ENCODE results near the gene MAN1A2.

MAN1A2 gene

DNA sequence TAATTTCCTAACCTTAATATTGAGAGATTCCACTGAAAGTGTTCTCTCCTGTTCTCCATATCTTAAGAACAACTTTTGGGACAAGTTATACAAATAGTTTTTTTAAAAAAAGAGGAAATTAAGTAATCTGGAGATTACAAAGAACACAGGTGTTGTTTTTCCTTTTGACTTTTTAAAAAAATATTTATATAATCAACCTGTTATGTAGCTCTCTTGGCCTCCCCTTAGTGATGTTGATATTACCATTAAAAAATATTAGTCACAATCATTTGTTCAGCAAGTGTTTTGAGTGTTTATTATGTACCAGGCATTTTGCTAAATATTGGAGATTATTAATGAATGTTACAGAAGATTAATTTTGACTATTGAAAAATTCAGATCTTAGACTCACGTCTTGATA is 8.1 kb downstream of the MAN1A2 start:
- Histone ChIP-seq H3K9me2 (replicated peaks; ENCODE audit: control insufficient read depth, low read length) (no peaks in the 10 kb centered on the region), H3K79me2 (ENCODE audit: control insufficient read depth, low read length) (peaks cover 95% of the 10 kb centered on the region), H3K4me3 (ENCODE audit: low read length) (no peak overlapping the region), H3K9me3 (ENCODE audit: control insufficient read depth, insufficient read depth, low read length) (no peaks in the 10 kb centered on the region), H3K27me3 (ENCODE audit: control insufficient read depth, low read length) (no peaks in the 10 kb centered on the region), H3F3A (ENCODE audit: control insufficient read depth, insufficient read depth) (no peaks in the 10 kb centered on the region), H3K4me1 (ENCODE audit: control insufficient read depth, low read length) (peaks cover 17% of the 10 kb centered on the region), H3K4me2 (ENCODE audit: low read length) (no peak overlapping the region), H4K20me1 (ENCODE audit: control insufficient read depth, insufficient read depth, low read depth, low read length) (no peaks in the 10 kb centered on the region), H3K36me3 (ENCODE audit: control insufficient read depth, low read length) (no peaks in the 10 kb centered on the region; the same call in 1 of the 2 replicates), H3K27ac (ENCODE audit: low read depth, low read length) (no peak overlapping the region)
- TF ChIP-seq EZH2phosphoT487 (IDR thresholded peaks at IDR 0.05; ENCODE audit: borderline replicate concordance, low read length): no peak
- TF ChIP-seq, protein P1, sequence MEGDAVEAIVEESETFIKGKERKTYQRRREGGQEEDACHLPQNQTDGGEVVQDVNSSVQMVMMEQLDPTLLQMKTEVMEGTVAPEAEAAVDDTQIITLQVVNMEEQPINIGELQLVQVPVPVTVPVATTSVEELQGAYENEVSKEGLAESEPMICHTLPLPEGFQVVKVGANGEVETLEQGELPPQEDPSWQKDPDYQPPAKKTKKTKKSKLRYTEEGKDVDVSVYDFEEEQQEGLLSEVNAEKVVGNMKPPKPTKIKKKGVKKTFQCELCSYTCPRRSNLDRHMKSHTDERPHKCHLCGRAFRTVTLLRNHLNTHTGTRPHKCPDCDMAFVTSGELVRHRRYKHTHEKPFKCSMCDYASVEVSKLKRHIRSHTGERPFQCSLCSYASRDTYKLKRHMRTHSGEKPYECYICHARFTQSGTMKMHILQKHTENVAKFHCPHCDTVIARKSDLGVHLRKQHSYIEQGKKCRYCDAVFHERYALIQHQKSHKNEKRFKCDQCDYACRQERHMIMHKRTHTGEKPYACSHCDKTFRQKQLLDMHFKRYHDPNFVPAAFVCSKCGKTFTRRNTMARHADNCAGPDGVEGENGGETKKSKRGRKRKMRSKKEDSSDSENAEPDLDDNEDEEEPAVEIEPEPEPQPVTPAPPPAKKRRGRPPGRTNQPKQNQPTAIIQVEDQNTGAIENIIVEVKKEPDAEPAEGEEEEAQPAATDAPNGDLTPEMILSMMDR (IDR thresholded peaks at IDR 0.05; ENCODE audit: low read depth, low read length, poor library complexity, severe bottlenecking): no peak

DNA sequence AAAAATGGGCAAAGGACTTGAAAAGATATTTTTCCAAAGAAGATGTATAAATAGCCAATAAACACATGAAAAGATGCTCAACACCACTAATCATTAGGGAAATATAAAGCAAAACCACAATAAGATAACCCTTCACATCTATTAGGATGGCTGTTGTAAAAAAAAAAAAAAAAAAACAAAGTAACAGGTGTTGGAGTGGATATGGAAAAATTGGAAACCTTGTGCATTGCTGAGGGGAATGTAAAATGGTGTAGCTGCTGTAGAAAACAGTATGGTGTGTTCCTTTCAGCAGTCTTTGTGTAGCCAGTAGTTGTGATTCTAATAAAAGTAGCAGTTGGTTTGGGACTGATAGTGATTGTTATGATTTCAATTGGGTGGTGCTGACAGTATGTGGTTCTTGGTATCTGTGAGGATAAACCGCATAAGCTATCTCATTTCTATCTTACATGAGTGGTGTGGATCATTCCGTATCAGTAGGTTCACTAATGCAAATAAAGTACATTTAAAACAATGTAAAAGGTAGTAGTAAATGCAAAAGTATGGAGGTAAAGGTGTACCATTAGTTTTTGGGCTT is 19.9 kb downstream of the MAN1A2 start:
- Histone ChIP-seq H3K9me3 (ENCODE audit: control insufficient read depth, insufficient read depth, low read length) (peaks cover 7% of the 10 kb centered on the region; the same call in 1 of the 2 replicates), H3K4me3 (ENCODE audit: low read length) (no peak overlapping the region), H3K9me2 (replicated peaks; ENCODE audit: control insufficient read depth, low read length) (no peaks in the 10 kb centered on the region), H3K4me2 (ENCODE audit: low read length) (no peak overlapping the region), H3K27me3 (ENCODE audit: control insufficient read depth, low read length) (no peaks in the 10 kb centered on the region), H3K79me2 (ENCODE audit: control insufficient read depth, low read length) (peaks cover 94% of the 10 kb centered on the region), H3K36me3 (ENCODE audit: control insufficient read depth, low read length) (no peaks in the 10 kb centered on the region), H3K4me1 (ENCODE audit: control insufficient read depth, low read length) (no peaks in the 10 kb centered on the region), H3K27ac (ENCODE audit: low read depth, low read length) (no peak overlapping the region), H3F3A (ENCODE audit: control insufficient read depth, insufficient read depth) (0 out of 2 replicates have a peak, but pooled peaks cover 2% of the 10 kb centered on the region), H4K20me1 (ENCODE audit: control insufficient read depth, insufficient read depth, low read depth, low read length) (no peaks in the 10 kb centered on the region)
- TF ChIP-seq, protein P1 (IDR thresholded peaks at IDR 0.05; ENCODE audit: low read depth, low read length, poor library complexity, severe bottlenecking): no peak
- TF ChIP-seq EZH2phosphoT487 (IDR thresholded peaks at IDR 0.05; ENCODE audit: borderline replicate concordance, low read length): no peak

DNA sequence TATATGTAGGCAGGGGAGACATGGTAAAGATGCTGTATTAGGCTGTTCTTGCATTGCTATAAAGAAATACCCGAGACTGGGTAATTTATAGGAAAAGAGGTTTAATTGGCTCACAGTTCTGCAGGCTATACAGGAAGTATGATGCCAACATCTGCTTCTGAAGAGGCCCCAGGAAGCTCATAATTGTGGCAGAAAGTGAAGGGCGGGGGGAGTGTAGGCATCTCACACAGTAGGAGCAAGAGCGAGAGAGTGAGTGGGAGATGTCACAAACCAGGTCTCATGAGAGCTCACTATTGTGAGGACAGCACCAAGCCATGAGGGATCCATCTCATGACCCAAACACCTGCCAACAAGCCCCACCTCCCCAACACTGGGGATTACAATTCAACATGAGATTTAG is 21.1 kb downstream of the MAN1A2 start:
- TF ChIP-seq, protein P1 (IDR thresholded peaks at IDR 0.05; ENCODE audit: low read depth, low read length, poor library complexity, severe bottlenecking): no peak
- TF ChIP-seq EZH2phosphoT487 (IDR thresholded peaks at IDR 0.05; ENCODE audit: borderline replicate concordance, low read length): no peak
- H3K4me1 ChIP-seq (ENCODE audit: control insufficient read depth, low read length): no peaks in the 10 kb centered on the region
- no peak overlapping the region for H3K4me2 ChIP-seq (ENCODE audit: low read length)
- H3K4me3 ChIP-seq (ENCODE audit: low read length): no peak overlapping the region
- 0 out of 2 replicates have a peak, but pooled peaks cover 2% of the 10 kb centered on the region for H3F3A ChIP-seq (ENCODE audit: control insufficient read depth, insufficient read depth)
- no peak overlapping the region for H3K27ac ChIP-seq (ENCODE audit: low read depth, low read length)
- no peaks in the 10 kb centered on the region for H3K9me2 ChIP-seq (replicated peaks; ENCODE audit: control insufficient read depth, low read length)
- no peaks in the 10 kb centered on the region for H3K27me3 ChIP-seq (ENCODE audit: control insufficient read depth, low read length)
- H3K9me3 ChIP-seq (ENCODE audit: control insufficient read depth, insufficient read depth, low read length): peaks cover under 1% of the 10 kb centered on the region; the same call in 1 of the 2 replicates
- H3K79me2 ChIP-seq (ENCODE audit: control insufficient read depth, low read length): peaks cover 98% of the 10 kb centered on the region
- no peaks in the 10 kb centered on the region for H3K36me3 ChIP-seq (ENCODE audit: control insufficient read depth, low read length)
- H4K20me1 ChIP-seq (ENCODE audit: control insufficient read depth, insufficient read depth, low read depth, low read length): no peaks in the 10 kb centered on the region
